Stimulated activated CD8-positive, alpha-beta memory T cell treated with anti-CD3 and anti-CD28 coated beads, Interleukin-4, amount 100 ng/mL, for 4 hours (primary cell): ENCODE measurements around the gene STX8.

Experiments used
- DNase-seq, 2 donors: peaks; one replicate each; pipeline ENCODE4 v3.0.0-alpha.2; 2020; ENCODE audit warnings: low read depth in 2 of 2, low spot score in 1 of 2

The STX8 gene

GRCh38 chr17:9444687-9445086, 130.9 kb downstream of the STX8 start:
- no peak for DNase-seq

- DNase-seq: no peak
Observed at GRCh38 chr17:9443811-9444210, 131.8 kb downstream of the STX8 start.

GRCh38 chr17:9439851-9440250, 135.8 kb downstream of the STX8 start:
- no peak for DNase-seq

GRCh38 chr17:9436630-9437029, 139.0 kb downstream of the STX8 start:
- no peak for DNase-seq

GRCh38 chr17:9435165-9435564, 140.5 kb downstream of the STX8 start:
- no peak for DNase-seq

- DNase-seq: no peak
Observed at GRCh38 chr17:9434642-9435057, 141.0 kb downstream of the STX8 start.

- no peak for DNase-seq
Observed at GRCh38 chr17:9432934-9433421, 142.6 kb downstream of the STX8 start.

GRCh38 chr17:9432134-9432885, 143.3 kb downstream of the STX8 start:
- no peak for DNase-seq

- DNase-seq: no peak
Observed at GRCh38 chr17:9431620-9432019, 144.0 kb downstream of the STX8 start.

- no peak for DNase-seq
Observed at GRCh38 chr17:9427465-9428315, 147.9 kb downstream of the STX8 start.

- DNase-seq: no peak
Observed at GRCh38 chr17:9424071-9424640, 151.5 kb downstream of the STX8 start.

GRCh38 chr17:9421525-9421924, 154.1 kb downstream of the STX8 start:
- DNase-seq: no peak

- no peak for DNase-seq
Observed at GRCh38 chr17:9419932-9420453, 155.6 kb downstream of the STX8 start.

- no peak for DNase-seq
Observed at GRCh38 chr17:9414471-9414870, 161.1 kb downstream of the STX8 start.

GRCh38 chr17:9410737-9411136, 164.9 kb downstream of the STX8 start:
- no peak for DNase-seq

- no peak for DNase-seq
Observed at GRCh38 chr17:9410301-9410700, 165.3 kb downstream of the STX8 start.

GRCh38 chr17:9409878-9410277, 165.7 kb downstream of the STX8 start:
- no peak for DNase-seq

GRCh38 chr17:9408868-9409829, 166.5 kb downstream of the STX8 start:
- DNase-seq: no peak

- no peak for DNase-seq
Observed at GRCh38 chr17:9408381-9408780, 167.2 kb downstream of the STX8 start.

- DNase-seq: no peak
Observed at GRCh38 chr17:9406046-9406606, 169.5 kb downstream of the STX8 start.
